Measurements from ENCODE around the gene TMPRSS3. TPM values are rescaled to one million over a fixed set of nuclear protein-coding genes. Genes with fewer than 3 reads are reported as not detected.

TMPRSS3 gene
- polyA plus RNA-seq, 12 donors = 0.10 to 0.32 TPM; not detected in 10

DNA sequence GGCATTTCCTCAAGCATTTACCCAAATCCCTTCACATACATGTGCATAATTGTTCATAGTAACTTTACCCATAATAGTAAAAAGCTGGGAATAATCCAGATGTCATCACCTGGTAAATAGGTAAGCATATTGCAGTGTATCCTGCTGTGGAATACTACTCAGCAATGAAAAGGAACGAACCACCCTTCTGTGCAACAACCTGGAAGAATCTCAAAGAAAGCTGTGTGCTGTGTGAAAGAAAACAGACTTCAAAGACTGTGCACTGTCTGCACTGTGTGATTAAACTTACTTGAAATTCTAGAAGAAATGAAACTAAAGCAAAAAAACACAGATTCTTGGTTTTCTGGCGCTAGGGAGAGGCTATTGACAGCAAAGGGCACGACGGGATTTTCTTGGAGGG lies 58.6 kb downstream of the TMPRSS3 start:
- DNase-seq = no peak

DNA sequence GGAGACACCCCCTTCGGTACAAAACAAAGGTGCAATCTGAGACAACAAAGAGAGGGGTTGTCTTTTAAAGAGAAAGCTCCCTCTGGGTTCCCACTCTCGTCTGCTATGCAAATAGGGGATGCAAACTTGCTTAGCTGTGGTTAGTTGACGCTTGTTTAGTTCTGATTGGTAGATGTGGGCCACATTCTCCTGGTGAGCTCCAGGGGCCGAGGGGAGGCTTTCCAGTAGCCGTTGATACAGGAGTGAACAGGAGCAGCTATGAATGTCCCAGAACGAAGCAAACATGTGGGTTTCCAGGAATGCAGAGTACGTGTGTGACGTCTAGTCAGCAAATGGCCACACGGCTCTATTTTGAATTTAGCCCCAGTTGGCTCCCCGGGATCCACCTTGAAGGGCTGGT lies 59.8 kb downstream of the TMPRSS3 start:
- DNase-seq = no peak

DNA sequence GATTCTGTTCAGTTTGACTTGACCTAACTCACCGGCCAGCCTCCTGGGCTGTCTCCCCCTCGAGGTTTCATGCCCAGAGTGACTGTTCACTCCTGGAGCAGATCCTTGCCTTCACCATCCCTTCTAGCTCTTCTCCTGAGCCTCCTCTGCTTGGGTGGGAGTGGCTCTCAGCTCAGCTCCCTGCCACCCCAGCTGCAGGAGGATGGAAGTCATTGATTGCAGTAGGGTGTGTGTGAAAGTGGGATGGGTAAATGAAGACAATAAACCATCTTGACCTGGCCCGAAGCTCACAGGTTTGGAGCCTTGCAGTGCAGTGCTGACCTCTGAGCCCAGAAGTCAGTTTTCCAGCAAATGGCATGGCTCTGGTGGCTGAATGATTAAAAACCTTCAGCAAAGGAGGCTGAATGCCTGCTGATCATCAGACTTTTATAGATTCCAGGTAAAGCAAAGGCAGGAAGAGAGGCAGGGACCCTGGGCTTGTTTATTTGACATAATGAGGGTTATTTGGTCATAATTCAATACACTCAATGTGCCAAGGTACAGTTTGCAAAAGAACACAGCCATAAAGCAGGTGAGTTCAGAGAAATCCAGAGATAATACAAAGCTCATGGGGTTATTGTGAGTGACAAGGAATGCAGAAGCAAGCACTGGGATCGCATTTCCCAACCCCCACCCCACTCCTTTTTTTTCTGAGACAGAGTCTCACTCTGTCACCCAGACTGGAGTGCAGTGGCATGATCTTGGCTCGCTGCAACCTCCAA lies 63.1 kb downstream of the TMPRSS3 start:
- DNase-seq = no peak

DNA sequence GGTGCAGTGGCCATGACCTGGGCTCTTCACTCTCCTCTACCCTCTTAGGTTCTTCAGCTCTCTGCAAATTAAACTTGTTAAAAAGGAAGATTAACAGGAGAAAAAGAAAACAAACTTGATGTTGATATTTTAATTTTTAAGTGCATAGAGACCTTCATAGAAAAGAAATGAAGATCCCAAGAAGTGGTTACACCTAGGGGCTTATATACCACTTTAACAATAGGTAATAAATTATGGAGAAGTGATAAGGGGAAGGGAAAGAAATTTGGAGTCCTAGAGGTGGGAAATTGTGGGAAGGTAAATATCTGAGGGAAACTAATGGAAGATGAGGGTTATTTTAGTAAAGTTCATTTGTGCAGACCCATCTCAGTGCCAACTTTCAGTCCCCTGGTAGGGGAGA lies 64.2 kb downstream of the TMPRSS3 start:
- DNase-seq = no peak

DNA sequence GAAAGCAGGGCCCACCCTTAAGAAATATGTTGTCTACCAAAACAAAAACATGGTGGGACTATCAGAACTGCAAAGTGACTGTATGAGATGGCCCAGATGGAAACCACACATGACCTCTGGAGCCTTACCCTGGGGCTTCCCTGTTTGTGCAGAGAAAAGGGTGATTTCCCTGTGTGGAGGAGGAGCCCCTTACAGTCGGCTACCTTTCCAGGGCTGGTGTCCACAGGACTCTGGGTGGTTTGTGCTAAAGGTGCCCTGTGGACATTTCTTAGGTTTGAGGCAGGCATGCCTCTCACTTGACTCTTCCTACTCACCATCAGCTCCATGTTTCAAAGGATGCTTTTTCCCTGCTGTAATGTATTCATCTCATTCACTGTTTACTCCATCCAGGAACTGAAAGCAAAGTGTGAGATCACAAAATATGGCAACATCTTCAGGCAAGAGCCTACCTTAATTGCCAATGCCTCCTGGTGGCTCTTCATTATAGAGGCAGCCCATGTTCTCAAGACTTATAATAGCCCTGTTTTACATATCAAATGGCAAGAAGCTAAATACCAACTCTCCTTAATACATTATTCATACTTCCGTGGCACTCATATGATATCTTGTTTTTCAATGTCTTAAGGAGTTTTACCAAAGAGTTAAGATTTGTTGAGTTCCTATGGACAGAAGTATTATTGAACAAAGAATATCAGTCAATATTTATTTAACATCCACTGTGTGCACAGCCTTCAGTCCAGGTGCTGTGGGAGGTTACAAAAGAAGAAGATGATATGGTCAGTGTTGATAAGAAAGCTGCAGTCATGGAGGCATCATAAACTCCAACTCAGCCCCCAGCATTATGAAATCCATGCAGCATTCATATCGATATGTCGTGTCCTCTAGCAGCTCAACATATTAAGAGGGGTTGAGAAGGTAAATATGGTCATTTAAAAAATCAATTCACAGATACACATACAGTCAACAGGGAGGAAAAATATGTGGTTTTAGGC lies 65.2 kb downstream of the TMPRSS3 start:
- DNase-seq = no peak

DNA sequence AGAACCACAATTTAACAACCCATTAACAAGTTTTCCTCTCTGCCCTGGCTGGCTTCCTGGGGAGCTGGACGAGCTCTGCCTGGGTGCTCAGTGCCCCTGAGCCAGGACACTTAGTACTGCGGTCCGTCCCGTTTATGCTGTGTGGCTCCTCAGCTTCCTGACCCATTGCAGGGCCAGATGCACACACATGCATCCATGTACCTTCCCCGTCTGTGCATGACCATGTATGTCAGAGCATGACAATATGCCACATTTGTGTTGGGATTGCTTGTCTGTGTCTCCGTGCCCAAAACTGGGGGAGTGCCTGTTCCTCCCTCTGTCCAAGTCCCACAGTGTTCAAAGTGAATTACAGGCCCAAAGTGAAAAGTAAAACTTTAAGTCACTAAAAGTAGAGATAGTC lies 71.0 kb downstream of the TMPRSS3 start:
- DNase-seq = no peak

Other genes with a start within 250 kb of the TMPRSS3 start
- 1 to 10 TPM in 11 of 12 donors, not detected in 1; 4.5 to 9.3 (median 6.8) TPM for gene ABCG1, start 176.9 kb downstream of the TMPRSS3 start, polyA plus RNA-seq (ENCODE audit: insufficient read length in 12 of 12)
- gene TFF3, start 80.6 kb downstream of the TMPRSS3 start, polyA plus RNA-seq (ENCODE audit: insufficient read length in 12 of 12) = 100 to 1,000 TPM in 1 of 12 donors, 1 to 10 TPM in 8, under 1 TPM in 2, not detected in 1; 0.75 to 218 (median 1.4) TPM
- under 1 TPM in 1 of 12 donors, not detected in 11; 0.25 TPM for gene TFF2, start 45.1 kb downstream of the TMPRSS3 start, polyA plus RNA-seq (ENCODE audit: insufficient read length in 12 of 12)
- not detected for gene TFF1, start 29.5 kb downstream of the TMPRSS3 start, polyA plus RNA-seq (ENCODE audit: insufficient read length in 12 of 12)
- under 1 TPM in 7 of 12 donors, not detected in 5; 0.12 to 0.63 (median 0.15) TPM for gene UBASH3A, start 7.8 kb upstream of the TMPRSS3 start, polyA plus RNA-seq (ENCODE audit: insufficient read length in 12 of 12)
- 1 to 10 TPM in 1 of 12 donors, under 1 TPM in 8, not detected in 3; 0.07 to 1.5 (median 0.21) TPM for gene RSPH1, start 100.2 kb upstream of the TMPRSS3 start, polyA plus RNA-seq (ENCODE audit: insufficient read length in 12 of 12)
- 1 to 10 TPM in 11 of 12 donors, not detected in 1; 2.2 to 8.2 (median 2.9) TPM for gene SLC37A1, start 117.8 kb upstream of the TMPRSS3 start, polyA plus RNA-seq (ENCODE audit: insufficient read length in 12 of 12)

Measured in muscle of arm (tissue), 12 donors.